ENCODE measurements around the gene ENTR1.

ENTR1 gene

GRCh38 chr9:136454026-136454796 is 43.8 kb upstream of the ENTR1 start:
- no peak overlapping the region for H3K4me3 ChIP-seq (ENCODE audit: low read depth, low read length)
- TF ChIP-seq, protein P1, sequence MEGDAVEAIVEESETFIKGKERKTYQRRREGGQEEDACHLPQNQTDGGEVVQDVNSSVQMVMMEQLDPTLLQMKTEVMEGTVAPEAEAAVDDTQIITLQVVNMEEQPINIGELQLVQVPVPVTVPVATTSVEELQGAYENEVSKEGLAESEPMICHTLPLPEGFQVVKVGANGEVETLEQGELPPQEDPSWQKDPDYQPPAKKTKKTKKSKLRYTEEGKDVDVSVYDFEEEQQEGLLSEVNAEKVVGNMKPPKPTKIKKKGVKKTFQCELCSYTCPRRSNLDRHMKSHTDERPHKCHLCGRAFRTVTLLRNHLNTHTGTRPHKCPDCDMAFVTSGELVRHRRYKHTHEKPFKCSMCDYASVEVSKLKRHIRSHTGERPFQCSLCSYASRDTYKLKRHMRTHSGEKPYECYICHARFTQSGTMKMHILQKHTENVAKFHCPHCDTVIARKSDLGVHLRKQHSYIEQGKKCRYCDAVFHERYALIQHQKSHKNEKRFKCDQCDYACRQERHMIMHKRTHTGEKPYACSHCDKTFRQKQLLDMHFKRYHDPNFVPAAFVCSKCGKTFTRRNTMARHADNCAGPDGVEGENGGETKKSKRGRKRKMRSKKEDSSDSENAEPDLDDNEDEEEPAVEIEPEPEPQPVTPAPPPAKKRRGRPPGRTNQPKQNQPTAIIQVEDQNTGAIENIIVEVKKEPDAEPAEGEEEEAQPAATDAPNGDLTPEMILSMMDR (IDR thresholded peaks at IDR 0.05; ENCODE audit: control insufficient read depth, extremely low read depth, insufficient read depth): no peak
- no peak for DNase-seq (ENCODE audit: low read depth)

GRCh38 chr9:136453326-136453725 is 42.9 kb upstream of the ENTR1 start:
- no peak for DNase-seq (ENCODE audit: low read depth)
- TF ChIP-seq, protein P1 (IDR thresholded peaks at IDR 0.05; ENCODE audit: control insufficient read depth, extremely low read depth, insufficient read depth): no peak

GRCh38 chr9:136451221-136451877 is 40.9 kb upstream of the ENTR1 start:
- TF ChIP-seq, protein P1 (IDR thresholded peaks at IDR 0.05; ENCODE audit: control insufficient read depth, extremely low read depth, insufficient read depth): no peak
- no peak overlapping the region for H3K4me3 ChIP-seq (ENCODE audit: low read depth, low read length)
- DNase-seq (ENCODE audit: low read depth): no peak

More at GRCh38 chr9:136453326-136453725, 42.9 kb upstream of the ENTR1 start:
- no peak overlapping the region for H3K4me3 ChIP-seq (ENCODE audit: low read depth, low read length)

DNA sequence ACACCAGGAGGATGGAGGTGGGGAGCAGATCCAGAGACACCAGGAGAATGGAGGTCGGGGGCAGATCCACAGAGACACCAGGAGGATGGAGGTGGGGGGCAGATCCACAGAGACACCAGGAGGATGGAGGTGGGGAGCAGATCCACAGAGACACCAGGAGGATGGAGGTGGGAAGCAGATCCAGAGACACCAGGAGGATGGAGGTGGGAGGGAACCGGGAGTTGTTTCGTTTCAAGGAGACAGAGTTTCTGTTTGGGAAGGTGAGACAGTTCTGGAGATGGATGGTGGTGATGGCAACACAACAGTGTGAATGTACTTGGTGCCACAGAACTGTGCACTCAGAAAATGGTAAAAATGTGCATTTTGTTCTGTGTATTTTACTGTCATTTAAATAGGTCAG is 38.2 kb upstream of the ENTR1 start:
- no peak for DNase-seq (ENCODE audit: low read depth)
- TF ChIP-seq, protein P1 (IDR thresholded peaks at IDR 0.05; ENCODE audit: control insufficient read depth, extremely low read depth, insufficient read depth): no peak
- H3K4me3 ChIP-seq (ENCODE audit: low read depth, low read length): no peak overlapping the region

- DNase-seq (ENCODE audit: low read depth): no peak
- TF ChIP-seq, protein P1 (IDR thresholded peaks at IDR 0.05; ENCODE audit: control insufficient read depth, extremely low read depth, insufficient read depth): no peak
- no peak overlapping the region for H3K4me3 ChIP-seq (ENCODE audit: low read depth, low read length)
Measured at GRCh38 chr9:136447173-136447778, 36.9 kb upstream of the ENTR1 start.

GRCh38 chr9:136445799-136446198 is 35.4 kb upstream of the ENTR1 start:
- H3K4me3 ChIP-seq (ENCODE audit: low read depth, low read length): no peak overlapping the region
- TF ChIP-seq, protein P1 (IDR thresholded peaks at IDR 0.05; ENCODE audit: control insufficient read depth, extremely low read depth, insufficient read depth): no peak
- DNase-seq (ENCODE audit: low read depth): no peak

All from LNCaP clone FGC (cell line).